ENCODE data around the gene C2. TPM values are rescaled to one million over a fixed set of nuclear protein-coding genes. Genes with fewer than 3 reads are reported as not detected.
A peak's percentile ranks its signal among the peaks of the same experiment; 100 is the strongest.

C2 gene
- 3.7 TPM for total RNA-seq

DNA sequence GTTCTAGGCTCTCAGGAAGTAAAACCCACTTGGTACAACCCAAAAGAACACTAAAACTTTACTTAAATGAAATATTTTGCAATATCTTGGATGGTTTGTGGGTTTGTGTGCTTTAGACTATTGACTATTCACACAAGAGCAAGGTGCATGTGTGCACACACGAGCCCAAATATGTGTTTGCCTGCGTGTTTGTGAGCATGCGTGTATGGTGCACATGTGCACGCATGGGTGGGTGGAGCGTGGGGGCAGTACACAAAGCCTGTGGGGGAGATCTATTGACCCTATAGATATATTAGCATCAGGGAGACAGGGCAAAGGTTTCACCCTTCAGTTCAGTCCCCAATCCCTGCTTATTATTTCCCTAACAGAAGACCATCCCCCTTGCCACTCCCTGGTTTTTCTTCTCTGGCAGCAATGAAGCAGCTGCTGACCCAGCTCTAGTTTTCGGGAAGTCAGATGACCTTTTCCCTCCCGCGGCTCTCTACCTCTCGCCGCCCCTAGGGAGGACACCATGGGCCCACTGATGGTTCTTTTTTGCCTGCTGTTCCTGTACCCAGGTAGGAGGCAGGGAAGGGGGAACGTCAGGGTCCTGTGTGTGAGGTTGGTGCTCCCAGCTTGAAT is at the start of gene C2:
C2 (plus strand) TSS at position 476 of the 621 bp plus-strand sequence; CDS start at position 512, 36 bp downstream.
- FAIRE-seq (no peak), DNase-seq (ENCODE audit: low spot score in 2 of 2) (no peak)

DNA sequence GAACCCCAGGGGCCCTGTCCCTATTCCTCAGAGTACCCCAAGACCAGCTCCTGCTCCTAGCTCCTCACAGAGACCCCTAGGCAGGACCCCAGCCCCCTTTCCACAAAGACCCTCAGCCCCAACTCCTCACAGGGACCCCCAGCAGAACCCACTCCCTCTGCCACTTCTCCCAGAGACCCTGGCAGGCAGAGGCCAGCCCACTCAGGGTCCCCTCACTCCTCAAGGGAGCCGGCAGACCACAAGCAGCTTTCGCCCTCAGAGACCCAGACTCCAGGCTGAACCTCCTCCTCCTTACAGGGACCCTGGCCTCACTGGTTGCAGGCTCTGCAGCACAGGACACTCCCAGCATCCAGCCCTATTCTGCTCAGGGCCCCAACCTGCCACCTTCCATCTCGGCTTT is 49.3 kb upstream of the C2 start:
- no peak for FAIRE-seq
- no peak for DNase-seq (ENCODE audit: low spot score in 2 of 2)

DNA sequence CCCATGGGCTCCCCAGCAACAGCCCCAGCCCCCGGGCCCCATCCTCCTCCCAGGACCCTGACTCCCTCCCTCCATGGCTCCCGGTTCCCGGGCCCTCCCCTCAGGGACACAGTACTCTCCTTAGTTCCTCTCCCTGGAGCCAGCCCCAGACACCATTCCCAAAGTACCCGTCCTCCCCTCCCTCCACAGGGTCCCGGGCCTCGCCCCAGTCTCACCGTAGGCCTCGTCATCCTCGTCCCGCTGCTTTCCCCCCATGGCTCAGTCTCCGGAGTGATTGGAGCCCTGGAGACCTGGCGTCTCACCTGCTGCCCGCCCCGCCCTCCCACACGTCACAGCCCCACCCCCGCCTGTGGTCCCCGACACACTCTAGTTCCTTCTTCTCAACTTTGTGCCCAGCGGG is 48.8 kb upstream of the C2 start, which contains the start of gene SLC44A4:
SLC44A4 (minus strand) TSS at position 272 of the 400 bp plus-strand sequence; CDS start at position 255, 17 bp downstream.
- FAIRE-seq: no peak

DNA sequence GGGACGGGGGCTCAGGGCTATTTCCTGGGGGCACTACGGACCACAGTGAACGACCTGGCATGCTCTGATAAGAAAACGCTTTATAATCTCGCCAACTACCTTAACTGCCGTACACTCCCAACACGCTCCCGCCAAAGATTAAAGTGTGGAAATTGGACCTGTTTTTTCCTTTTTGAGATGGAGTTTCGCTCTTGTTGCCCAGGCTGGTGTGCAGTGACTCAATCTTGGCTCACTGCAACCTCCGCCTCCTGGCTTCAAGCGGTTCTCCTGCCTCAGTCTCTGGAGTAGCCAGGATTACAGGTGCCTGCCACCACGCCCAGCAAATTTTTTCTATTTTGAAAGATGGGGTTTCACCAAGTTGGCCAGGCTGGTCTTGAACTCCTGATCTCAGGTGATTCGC is 48.4 kb upstream of the C2 start:
- FAIRE-seq (no peak), DNase-seq (ENCODE audit: low spot score in 2 of 2) (no peak)

More for the DNA sequence above, 48.8 kb upstream of the C2 start, which contains the start of gene SLC44A4:
- DNase-seq (ENCODE audit: low spot score in 2 of 2): no peak

DNA sequence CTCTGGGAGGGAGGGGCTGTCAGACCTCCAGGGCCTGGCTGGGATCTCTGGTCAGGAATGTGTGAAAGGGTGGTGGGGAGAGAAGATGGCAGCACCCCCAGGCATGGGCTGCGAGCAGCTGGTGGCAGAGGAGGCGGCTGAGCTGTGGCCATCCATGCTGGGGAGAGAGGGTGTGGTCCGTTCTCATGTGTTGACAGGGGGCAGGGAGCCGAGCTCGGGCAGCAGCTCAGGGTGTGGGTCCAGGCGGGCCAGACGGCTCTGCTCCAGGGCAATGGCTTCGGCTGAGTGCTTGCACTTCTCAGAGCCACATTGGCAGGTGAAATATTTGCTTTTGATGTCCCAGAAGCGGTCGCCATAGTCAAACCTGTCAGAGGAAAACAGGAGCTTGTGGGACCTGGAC is 47.6 kb upstream of the C2 start:
- DNase-seq (ENCODE audit: low spot score in 2 of 2) (no peak), FAIRE-seq (no peak)

DNA sequence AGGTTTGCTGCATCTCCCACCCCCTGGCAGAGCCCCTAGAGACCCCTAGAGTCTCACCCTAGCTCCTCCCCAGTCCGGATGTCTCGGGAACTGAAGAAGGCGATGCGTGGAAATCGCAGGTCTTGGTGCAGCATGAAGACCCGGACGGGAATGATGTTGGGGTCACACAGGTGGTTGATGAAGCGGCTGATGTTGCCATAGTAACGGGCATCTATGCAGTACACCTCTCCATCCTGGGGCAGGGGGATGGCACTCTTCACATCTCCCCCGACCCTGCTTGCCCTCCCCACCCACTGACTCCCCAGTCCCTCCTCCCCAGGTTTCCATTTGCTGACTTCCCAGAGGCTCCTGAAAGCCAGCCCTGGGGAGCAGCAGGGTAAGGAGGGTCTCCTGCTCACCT is 46.9 kb upstream of the C2 start:
- FAIRE-seq: no peak
- DNase-seq (ENCODE audit: low spot score in 2 of 2): no peak

DNA sequence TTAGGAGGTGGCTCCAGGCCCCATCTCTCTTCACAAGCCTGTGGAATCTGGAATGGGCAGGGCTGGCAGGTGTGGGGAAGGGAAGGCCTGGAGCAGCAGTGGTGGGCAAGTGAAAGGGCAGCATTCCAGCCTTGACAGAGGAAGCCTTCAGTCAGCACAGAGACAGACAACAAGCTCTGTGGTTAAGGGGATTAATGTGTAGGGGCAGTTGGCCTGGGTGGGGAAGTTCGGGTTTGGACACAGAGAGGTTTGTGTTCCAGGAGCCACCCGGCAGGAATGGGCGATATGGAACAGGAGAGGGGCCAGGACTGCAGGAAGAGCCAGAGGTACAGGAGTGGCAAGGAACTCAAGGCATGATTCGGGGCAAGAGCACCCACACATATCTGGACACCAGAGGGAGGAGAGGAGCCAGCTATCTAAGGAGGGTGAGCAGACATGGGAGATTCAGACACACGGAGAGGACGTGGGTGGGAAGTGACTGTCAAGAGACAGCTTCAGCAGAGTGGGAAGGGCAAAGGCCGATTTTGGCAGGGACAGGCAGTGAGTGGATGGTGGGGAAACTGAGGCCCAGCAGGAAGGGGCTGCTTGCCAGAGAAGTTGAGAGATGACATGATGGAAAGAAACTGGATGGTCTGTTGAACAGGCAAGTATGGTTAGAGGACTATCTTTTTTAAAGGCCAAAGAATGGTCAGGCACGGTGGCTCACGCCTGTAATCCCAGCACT is 46.2 kb upstream of the C2 start:
- DNase-seq (ENCODE audit: low spot score in 2 of 2): no peak
- no peak for FAIRE-seq

DNA sequence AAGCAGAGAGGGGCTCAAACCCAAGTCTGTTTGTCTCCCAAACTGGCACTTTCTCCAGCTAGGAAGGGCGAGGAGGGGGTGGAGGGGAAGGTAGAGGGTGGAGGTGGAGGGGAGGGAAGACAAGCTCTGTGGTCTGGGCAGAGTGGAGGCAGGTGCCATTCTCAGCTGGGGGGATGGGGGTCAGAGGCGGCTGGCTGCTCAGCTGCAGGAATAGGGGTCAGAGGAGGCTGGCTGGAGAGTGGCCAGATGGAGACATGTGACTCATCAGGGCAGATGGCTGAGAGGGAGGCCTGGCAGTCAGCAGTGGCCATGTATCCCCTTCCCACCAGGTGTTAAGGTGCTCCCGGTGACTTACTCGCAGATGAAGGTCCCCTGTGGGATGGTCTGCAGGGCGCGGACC is 45.2 kb upstream of the C2 start:
- FAIRE-seq: no peak
- peak in 1 of 2 donors; percentile 41 for DNase-seq (ENCODE audit: low spot score in 2 of 2)

DNA sequence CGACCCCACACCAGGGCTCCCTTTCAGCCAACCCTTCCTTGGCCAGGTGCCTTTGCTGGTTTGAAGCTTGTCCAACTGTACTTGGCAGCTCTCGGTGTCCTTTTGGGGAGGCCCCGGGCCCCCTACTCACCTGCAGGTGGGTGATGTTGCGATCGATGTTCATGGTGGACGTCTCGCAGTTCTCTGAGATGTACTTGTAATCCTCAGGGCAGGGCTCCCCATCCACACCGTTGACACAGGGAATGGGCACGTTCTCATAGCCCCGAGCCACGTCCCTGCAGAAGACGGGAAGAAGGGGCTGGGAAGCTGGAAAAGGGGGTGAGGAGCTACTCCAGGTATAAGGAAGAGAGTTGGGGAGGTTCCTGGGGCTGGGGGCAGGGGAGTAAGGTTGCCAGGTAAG is 43.8 kb upstream of the C2 start:
- DNase-seq (ENCODE audit: low spot score in 2 of 2) (no peak), FAIRE-seq (no peak)

DNA sequence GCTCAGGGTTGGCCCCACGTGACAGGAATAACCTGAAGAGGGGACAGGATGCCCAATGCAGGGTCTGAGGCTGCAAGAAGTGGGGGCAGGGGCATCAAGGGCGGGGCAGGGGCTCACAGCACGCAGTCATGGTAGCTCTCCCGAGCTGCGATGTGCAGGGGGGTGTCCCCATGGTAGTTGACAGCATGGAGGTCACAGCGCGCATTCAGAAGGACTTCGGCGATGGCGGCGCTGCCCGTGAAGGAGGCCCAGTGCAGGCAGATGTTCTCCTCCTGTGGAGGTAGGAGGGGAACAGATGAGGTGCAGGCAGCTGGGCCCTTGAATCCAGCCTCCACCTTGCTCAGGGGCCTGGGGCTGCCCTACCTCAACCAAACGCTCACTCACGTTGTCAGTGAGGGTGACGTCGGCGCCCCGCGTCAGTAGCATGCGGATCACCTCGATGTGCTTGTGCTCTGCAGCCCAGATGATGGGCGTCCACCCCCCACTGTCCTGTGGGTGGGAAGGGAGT is 42.9 kb upstream of the C2 start:
- DNase-seq (ENCODE audit: low spot score in 2 of 2) (no peak), FAIRE-seq (no peak)

DNA sequence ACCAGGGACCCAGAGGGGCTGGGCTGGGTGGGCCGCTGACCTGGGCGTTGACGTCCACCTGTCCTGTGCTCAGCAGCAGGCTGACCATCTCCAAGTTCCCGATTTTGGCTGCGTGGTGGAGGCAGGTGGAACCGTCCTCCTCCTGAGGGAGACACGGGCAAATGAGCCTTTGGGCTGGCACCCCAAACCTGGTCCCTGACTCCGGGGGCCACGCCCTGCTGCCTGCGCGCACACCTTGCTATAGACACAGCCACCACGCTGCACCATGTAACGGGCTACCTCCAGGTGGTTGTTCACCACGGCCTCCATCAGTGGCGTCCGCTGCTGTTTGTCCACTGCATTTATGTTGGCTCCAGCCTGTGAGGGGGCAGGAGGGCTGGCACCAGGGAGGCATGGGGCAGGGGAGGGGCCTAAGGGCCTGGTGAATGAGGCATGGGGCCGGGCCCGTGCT is 41.0 kb upstream of the C2 start:
- no peak for FAIRE-seq
- DNase-seq (ENCODE audit: low spot score in 2 of 2): no peak

DNA sequence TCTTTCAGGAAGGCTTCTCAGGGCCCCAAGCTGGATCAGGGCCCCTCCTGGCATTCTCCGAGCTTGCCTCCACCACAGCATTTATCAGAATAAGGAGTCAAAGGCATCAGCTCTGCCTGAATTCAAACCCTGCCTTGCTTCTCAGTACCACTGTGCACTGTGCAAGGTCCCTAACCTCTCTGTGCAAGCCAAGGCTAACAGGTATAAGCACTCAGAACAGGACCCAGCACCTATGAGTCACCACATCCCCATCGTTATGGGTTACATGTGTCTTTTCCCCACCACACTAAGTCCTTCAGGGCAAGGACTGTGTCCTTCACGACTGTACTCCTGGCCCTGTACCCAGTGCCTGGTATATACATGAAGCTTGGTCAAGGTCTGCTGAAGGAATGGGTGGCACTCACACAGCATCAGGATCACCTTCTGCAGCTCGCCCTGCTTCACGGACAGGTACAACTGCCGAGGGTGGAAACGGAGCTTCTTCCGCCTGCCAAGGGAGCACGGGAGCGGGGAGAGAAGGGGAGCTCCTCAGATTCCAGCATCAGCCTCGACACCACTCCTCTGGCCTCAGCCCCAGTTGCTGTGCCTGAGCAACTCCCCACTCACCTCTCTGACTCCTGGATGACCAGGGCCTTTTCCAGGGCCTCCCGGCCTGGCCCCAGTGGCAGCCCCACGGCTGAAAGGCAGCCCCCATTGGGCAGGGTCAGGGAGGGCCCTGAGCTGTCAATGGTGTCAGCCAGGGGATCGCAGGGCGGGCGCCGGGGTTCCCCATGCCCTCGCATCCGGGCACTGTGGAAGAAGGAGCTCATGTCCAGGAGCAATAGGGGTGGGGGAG is 40.1 kb upstream of the C2 start:
- DNase-seq (ENCODE audit: low spot score in 2 of 2) (no peak), FAIRE-seq (no peak)

DNA sequence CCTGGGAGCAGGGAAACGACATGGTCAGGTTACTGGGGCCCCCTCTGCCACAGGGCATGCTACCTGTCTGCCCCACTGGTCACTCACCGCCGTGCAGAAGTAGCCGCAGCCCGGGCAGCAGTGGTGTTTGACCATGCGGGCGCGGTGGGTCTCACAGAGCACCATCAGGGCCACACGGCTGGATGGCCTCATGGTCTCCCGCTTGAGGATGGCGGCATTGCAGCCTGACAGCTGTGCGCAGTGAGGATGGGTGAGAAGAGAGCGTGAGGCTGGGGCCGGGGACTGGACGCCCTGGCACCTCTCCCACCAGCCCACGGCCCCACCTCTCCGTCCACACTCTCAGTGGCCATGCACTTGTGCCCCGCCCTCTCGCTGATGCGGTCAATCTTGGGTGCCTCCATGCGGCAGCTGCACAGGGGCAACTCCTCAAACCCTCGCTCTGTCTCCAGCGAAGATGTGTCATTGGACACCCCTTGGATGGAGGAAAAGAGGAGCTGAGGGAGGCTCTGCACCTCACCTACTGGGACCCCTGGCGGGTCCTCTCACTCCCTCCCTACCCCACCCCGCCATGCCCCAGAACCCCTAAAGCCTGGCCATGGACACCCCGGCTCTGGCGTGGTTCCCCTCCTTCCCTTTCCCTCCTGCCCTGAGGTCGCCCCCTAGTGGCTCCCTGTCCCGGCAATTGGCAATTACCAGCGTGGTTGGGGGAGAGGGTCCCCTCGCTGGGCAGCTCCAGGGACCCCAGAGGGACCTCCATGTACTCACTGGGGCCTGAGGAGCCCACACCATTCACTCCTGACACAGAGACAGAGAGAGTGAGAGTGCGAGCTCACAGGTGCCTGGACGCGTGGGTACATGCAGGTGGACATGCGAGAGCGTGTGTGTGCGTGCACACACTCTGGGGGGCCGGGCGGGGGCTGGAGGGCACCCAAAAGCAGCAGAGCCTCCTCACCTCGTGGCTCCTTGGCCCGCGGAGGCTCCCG is 39.0 kb upstream of the C2 start:
- DNase-seq (ENCODE audit: low spot score in 2 of 2) (peak in 1 of 2 donors; percentile 64), FAIRE-seq (no peak)

DNA sequence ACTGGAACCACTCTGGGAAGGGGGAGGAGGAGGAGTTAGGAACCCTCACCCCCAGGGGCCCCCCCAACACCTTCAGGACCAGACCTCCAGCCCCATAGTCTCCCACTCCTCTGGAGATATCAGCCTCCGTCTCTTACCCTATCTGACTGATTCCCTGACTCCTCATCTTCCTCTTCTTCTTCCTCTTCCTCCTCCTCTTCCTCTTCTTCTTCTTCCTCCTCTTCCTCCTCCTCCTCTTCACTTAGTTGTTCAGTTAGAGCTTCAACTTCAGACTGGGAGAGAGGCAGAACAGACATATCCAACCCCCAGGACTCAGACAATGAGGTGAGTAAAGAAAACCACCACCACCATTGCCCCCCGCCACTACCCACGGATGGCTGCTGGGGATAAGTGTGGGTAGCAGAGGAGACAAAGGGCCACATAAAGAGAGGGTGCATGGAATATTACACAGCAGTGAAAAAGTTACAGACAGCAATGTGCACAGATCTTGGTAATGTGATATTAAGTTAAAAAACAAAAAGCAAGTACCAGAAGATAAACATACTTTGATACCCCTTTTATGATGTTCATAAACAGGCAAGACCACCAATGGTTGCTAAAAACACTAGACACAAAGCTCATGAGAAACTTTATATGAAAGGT is 38.1 kb upstream of the C2 start:
- FAIRE-seq: no peak
- no peak for DNase-seq (ENCODE audit: low spot score in 2 of 2)

DNA sequence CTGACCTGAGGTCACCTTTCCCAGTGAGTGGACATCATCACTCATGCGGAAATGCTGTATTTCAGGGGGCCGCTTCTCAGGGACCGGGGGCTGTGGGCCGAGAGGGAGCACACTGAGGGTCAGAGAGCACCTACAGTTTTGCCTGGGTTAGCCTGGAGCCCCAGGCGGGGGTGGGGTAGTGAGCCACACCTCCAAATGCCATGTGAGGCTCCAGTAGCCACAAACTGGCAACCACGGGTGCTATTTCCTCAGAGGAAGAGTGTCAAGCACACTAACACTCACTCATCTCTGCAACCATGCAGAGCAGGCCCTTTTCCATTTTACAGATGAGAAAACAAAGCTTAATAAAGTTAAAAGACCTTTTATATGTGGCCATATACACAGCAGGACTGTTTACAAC is 34.7 kb upstream of the C2 start:
- no peak for FAIRE-seq

DNA sequence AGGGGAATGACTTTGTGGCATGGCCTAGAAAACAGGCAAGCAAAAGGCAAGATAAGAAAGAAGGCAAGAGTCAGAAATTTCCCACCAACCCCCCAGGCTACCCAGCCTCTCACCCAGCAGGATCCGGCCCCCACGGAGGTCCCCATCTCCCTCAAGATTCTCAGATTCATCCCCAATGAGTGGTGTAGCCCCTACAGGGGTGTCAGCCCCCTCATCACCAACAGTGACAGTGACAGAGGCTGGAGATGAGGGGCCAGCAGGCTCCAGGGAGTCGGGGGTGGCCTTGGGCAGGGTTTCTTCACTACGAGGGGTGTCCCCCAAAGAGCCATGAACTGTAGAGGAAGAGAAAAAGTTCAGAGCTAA is 31.0 kb upstream of the C2 start:
- FAIRE-seq (no peak), DNase-seq (ENCODE audit: low spot score in 2 of 2) (no peak)

More for the DNA sequence above, 34.7 kb upstream of the C2 start:
- no peak for DNase-seq (ENCODE audit: low spot score in 2 of 2)

DNA sequence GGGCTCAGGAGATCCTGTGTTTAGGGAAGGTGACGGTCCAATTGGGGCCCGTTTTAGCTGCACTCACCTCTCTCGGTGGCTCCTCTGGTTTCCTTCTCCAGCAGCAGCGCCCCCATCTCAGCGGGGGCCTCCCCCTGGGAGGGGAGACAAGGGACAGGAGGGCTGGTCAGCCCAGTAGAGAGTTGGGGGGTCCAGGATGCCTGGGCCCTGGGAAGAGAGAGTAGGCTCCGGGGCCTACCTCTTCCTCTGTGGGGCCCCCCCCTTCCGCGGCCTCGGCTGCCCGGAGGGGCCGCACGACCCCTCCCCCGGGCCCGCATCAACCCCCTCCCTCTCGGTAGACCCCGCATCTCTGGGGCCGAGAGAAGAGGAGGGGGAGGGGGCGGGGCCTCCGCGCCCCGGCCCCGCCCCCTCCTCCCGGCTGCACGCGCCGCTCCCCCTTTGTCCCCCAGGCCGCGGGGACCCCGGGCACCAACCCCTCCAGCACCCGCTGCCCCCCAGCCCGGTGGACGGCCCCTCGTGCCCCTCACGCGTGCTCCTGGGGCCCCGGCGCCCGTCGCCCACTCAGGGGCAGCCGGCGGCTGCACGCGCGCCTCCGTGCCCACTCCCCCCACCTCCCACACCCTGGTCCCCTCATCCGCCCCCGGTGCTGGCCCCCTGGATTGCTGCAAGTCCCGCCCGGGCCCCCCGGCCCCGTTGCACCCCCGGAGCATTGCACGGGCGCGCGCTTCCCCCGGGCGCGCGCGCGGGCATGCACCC is 30.5 kb upstream of the C2 start:
- FAIRE-seq: no peak
- DNase-seq (ENCODE audit: low spot score in 2 of 2): peak in 1 of 2 donors; percentile 60

DNA sequence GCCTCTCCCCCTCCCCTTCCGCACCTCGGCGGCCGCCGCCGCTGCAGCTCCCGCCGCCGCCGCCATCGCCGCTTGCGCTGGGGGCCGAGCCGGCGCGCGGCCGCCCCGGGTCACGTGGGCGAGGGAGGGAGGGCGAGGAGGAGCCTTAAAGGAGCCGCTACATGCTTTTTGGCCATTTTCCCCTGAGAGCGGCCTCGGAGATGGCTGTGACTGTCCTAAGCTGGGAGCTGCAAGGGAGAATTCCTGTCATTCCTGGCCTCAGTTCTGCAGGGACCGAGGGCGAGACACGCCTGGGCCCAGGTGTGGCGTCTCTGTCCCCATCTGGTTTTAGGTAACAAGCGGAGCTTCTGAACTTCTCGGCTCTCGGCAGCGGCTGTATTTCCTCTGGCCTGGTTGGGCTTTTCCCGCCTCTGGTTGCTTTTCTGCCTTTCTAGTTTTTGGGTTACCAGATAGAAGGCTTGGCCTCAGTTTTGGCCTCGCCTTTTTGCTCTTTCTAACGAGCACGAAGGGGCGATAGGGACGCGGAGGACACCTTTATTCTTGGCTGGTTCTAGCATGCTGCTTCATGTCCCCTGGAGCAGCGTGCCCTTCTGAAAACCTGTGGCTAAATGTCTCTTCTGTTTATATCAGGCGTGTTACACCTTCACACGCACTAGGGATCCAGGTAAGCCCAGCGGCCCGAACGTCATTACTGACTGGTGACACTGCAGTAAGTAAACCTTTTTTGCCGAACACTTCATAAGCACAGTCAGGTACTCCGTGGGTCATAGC is 29.7 kb upstream of the C2 start, which contains the start of gene EHMT2:
EHMT2 (minus strand) TSS at position 87 of the 771 bp plus-strand sequence; CDS start at position 66, 21 bp downstream.
- no peak for FAIRE-seq
- peak; percentile 88 to 93 for DNase-seq (ENCODE audit: low spot score in 2 of 2)

Measured in frontal cortex (tissue), 4 donors.